HG03432 (cell line): Measurements from ENCODE around the gene GUF1.
A peak's percentile ranks its signal among the peaks of the same experiment; 100 is the strongest.
"Not testable (repeated sequence)": the region's sequence is repeated elsewhere in the genome, so short reads cannot be mapped to it uniquely, and the experiment has no call there.

Experiments used
- ATAC-seq: cut with Tn5 transposase; IDR thresholded peaks from one replicate; pipeline ENCODE4 v1.9.1; 2021; ENCODE audit warnings: mild to moderate bottlenecking, moderate library complexity; ENCODE audit not compliant: unreplicated experiment

The GUF1 gene

GRCh38 chr4:44700427-44700826, 22.2 kb downstream of the GUF1 start:
- no peak for ATAC-seq

GRCh38 chr4:44701037-44701436, 22.8 kb downstream of the GUF1 start:
- ATAC-seq: no peak

- ATAC-seq: no peak
These were observed 26.5 kb downstream of the GUF1 start for GRCh38 chr4:44704673-44705072.

GRCh38 chr4:44713125-44713524, 34.9 kb downstream of the GUF1 start:
- no peak for ATAC-seq

- ATAC-seq: no peak
These were observed 38.4 kb downstream of the GUF1 start for GRCh38 chr4:44716597-44716996.

GRCh38 chr4:44720371-44720770, 42.2 kb downstream of the GUF1 start:
- ATAC-seq: no peak

- no peak for ATAC-seq
These were observed 43.8 kb downstream of the GUF1 start for GRCh38 chr4:44722001-44722400.

- no peak for ATAC-seq
These were observed 46.9 kb downstream of the GUF1 start for GRCh38 chr4:44725166-44725565.

- ATAC-seq: no peak
These were observed 47.5 kb downstream of the GUF1 start for GRCh38 chr4:44725726-44726037.

- peak; percentile 94 for ATAC-seq
These were observed 48.0 kb downstream of the GUF1 start, which contains the start of gene GNPDA2 for GRCh38 chr4:44726038-44726871. GNPDA2 (minus strand) TSS chr4:44726556; CDS start chr4:44722207, 4,349 bp downstream.

- ATAC-seq: no peak
These were observed 49.3 kb downstream of the GUF1 start for GRCh38 chr4:44727471-44727870.

- not testable (repeated sequence) for ATAC-seq
These were observed 50.5 kb downstream of the GUF1 start for GRCh38 chr4:44728694-44729093.

- ATAC-seq: no peak
These were observed 58.7 kb downstream of the GUF1 start for GRCh38 chr4:44736900-44737299.

GRCh38 chr4:44738615-44739014, 60.4 kb downstream of the GUF1 start:
- ATAC-seq: peak; percentile 82

GRCh38 chr4:44740201-44740600, 62.0 kb downstream of the GUF1 start:
- no peak for ATAC-seq
